Mesodermal cell (in vitro differentiated cells): ENCODE results near the gene PCDHA11.
"Not testable (repeated sequence)": the region's sequence is repeated elsewhere in the genome, so short reads cannot be mapped to it uniquely, and the experiment has no call there.

Source experiments
- H3K27ac ChIP-seq: 2 replicates; pipeline ENCODE4 v1.7.0; 2013; ENCODE audit warnings: mild to moderate bottlenecking, low read depth, low read length, moderate library complexity; ENCODE audit not compliant: severe bottlenecking
- H3K36me3 ChIP-seq: 2 replicates; pipeline ENCODE4 v1.7.1; 2013; ENCODE audit warnings: mild to moderate bottlenecking, low read length, moderate library complexity; ENCODE audit not compliant: control insufficient read depth, insufficient read depth
- H3K4me1 ChIP-seq: one replicate; pipeline ENCODE4 v1.7.1; 2013; ENCODE audit warnings: mild to moderate bottlenecking, low read length; ENCODE audit not compliant: insufficient read depth, control insufficient read depth, poor library complexity, severe bottlenecking
- H3K4me3 ChIP-seq: 2 replicates; pipeline ENCODE4 v1.7.0; 2013; ENCODE audit warnings: low read length, control low read depth, mild to moderate bottlenecking; ENCODE audit not compliant: insufficient read depth, poor library complexity, severe bottlenecking; ENCODE audit errors: extremely low read depth
- H3K9me3 ChIP-seq: 2 replicates; pipeline ENCODE4 v1.7.1; 2013; ENCODE audit warnings: mild to moderate bottlenecking, low read length, moderate library complexity; ENCODE audit not compliant: control insufficient read depth
- WGBS, 2 experiments: methylation state at CpG; one replicate each; pipeline ENCODE4 v1.1.5; 2013; ENCODE audit warnings: missing lambda C conversion rate in 2 of 2; ENCODE audit not compliant: insufficient coverage in 2 of 2; 5-methylcytosine and 5-hydroxymethylcytosine counted together

PCDHA11 gene

DNA sequence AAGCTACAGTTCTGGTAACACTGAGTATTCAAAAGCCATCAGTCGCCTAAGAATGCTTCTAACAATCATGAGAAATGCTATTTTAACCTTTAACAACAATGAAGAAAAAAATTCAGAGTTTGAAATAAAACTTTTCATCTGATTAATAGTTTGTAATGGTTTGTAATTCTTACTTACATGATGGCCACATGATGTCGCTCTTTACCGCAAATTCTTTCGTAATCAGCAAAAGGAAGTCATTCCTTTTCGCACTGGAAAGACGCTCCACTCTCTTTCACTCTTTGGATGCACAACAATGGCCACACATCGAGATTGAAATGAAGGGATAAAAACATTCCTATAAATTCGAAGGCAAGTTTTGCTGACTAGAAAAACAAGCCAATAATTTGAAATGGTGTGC, 34.8 kb upstream of the PCDHA11 start, which contains the start of gene PCDHA7:
TSS of gene PCDHA7 (plus strand) at position 277 of the 400 bp plus-strand sequence. CDS start at position 392, 115 bp downstream.
- Histone ChIP-seq H3K9me3 (peaks cover 6% of the 10 kb centered on the region), H3K4me3 (no peak within 1 kb of the TSS), H3K4me1 (no peaks in the 10 kb centered on the region), H3K36me3 (no peaks in the 10 kb centered on the region), H3K27ac (no peak within 1 kb of the TSS)
- 89 to 100% methylated on average over 3 to 7 of the region's 8 CpGs for WGBS, 2 experiments

DNA sequence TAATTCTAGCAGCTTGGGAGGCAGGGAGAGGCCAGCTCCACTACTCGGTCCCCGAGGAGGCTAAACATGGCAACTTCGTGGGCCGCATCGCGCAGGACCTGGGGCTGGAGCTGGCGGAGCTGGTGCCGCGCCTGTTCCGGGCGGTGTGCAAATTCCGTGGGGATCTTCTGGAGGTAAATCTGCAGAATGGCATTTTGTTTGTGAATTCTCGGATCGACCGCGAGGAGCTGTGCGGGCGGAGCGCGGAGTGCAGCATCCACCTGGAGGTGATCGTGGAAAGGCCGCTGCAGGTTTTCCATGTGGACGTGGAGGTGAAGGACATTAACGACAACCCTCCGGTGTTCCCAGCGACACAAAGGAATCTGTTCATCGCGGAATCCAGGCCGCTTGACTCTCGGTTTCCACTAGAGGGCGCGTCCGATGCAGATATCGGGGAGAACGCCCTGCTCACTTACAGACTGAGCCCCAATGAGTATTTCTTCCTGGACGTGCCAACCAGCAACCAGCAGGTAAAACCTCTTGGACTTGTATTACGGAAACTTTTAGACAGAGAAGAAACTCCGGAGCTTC, 34.2 kb upstream of the PCDHA11 start:
- H3K4me1 ChIP-seq, H3K9me3 ChIP-seq, H3K4me3 ChIP-seq, H3K27ac ChIP-seq, H3K36me3 ChIP-seq: not testable (repeated sequence)
- WGBS, 2 experiments: 92 to 99% methylated on average over 7 to 23 of the region's 38 CpGs

DNA sequence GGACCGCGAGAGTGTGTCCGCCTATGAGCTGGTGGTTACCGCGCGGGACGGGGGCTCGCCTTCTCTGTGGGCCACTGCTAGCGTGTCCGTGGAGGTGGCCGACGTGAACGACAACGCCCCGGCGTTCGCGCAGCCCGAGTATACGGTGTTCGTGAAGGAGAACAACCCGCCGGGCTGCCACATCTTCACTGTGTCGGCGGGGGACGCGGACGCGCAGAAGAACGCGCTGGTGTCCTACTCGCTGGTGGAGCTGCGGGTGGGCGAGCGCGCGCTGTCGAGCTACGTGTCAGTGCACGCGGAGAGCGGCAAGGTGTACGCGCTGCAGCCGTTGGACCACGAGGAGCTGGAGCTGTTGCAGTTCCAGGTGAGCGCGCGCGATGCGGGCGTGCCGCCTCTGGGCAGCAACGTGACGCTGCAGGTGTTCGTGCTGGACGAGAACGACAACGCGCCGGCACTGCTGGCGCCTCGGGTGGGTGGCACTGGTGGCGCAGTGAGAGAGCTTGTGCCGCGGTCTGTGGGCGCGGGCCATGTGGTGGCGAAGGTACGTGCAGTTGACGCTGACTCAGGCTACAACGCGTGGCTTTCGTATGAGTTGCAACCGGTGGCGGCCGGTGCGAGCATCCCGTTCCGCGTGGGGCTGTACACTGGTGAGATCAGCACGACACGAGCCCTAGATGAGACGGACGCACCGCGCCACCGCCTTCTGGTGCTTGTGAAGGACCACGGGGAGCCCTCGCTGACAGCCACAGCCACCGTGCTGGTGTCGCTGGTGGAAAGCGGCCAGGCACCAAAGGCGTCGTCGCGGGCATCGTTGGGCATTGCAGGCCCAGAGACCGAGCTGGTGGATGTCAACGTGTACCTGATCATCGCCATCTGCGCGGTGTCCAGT, 32.9 kb upstream of the PCDHA11 start:
- H3K4me1 ChIP-seq: no peaks in the 10 kb centered on the region
- H3K27ac ChIP-seq: no peak overlapping the region
- H3K4me3 ChIP-seq: no peak overlapping the region
- 96 to 97% methylated on average over 75 to 103 of the region's 103 CpGs for WGBS, 2 experiments
- H3K36me3 ChIP-seq: no peaks in the 10 kb centered on the region
- H3K9me3 ChIP-seq: peaks cover 6% of the 10 kb centered on the region

DNA sequence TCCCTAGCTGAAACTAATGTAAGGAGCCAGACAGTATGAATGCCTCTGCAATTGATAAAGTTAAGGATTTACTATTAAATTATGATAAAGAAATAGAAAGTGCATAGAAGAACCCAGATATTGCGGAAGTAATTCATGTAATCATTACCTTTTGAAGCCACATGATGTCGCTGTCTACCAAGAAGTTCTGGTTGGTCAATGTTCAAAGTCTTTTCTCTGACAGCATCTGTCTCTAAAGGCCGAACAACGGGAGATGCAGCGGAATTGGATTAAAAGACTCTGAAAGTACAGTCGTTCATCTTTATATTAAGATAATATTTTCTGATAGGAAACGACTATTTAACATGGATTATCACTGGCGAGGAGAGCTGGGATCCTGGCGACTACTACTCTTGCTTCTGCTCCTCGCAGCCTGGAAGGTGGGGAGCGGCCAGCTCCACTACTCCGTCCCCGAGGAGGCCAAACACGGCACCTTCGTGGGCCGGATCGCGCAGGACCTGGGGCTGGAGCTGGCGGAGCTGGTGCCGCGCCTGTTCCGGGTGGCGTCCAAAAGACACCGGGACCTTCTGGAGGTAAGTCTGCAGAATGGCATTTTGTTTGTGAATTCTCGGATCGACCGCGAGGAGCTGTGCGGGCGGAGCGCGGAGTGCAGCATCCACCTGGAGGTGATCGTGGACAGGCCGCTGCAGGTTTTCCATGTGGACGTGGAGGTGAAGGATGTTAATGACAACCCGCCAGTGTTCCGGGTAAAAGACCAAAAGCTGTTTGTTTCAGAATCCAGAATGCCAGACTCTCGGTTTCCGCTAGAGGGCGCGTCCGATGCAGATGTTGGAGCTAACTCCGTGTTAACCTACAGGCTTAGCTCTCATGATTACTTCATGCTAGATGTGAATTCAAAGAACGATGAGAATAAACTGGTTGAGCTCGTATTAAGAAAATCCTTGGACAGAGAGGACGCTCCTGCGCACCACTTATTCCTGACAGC, 27.5 kb upstream of the PCDHA11 start, which contains the start of gene PCDHA8:
TSS of gene PCDHA8 (plus strand) at position 210 of the 985 bp plus-strand sequence. CDS start at position 345, 135 bp downstream.
- H3K9me3 ChIP-seq: no peaks in the 10 kb centered on the region
- H3K4me1 ChIP-seq: no peaks in the 10 kb centered on the region
- H3K36me3 ChIP-seq: no peaks in the 10 kb centered on the region
- 81 to 84% methylated on average over 31 to 34 of the region's 47 CpGs for WGBS, 2 experiments
- H3K27ac ChIP-seq: no peak within 1 kb of the TSS
- peak within 1 kb of the TSS; percentile 19 for H3K4me3 ChIP-seq

DNA sequence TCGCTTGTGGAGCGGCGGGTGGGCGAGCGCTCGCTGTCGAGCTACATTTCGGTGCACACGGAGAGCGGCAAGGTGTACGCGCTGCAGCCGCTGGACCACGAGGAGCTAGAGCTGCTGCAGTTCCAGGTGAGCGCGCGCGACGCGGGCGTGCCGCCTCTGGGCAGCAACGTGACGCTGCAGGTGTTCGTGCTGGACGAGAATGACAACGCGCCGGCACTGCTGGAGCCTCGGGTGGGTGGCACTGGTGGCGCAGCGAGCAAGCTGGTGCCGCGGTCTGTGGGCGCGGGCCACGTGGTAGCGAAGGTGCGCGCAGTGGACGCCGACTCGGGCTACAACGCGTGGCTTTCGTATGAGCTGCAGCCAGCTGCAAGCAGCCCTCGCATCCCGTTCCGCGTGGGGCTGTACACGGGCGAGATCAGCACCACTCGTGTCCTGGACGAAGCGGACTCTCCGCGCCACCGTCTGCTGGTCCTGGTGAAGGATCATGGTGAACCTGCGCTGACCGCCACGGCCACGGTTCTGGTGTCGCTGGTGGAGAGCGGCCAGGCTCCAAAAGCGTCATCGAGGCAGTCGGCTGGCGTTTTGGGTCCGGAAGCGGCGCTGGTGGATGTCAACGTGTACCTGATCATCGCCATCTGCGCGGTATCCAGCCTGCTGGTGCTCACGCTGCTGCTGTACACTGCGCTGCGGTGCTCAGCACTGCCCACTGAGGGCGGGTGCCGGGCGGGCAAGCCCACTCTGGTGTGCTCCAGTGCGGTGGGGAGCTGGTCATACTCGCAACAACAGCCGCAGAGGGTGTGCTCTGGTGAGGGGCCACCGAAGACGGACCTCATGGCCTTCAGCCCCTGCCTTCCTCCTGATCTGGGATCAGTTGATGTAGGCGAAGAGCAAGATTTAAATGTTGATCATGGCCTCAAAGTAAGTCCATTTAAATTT, 25.7 kb upstream of the PCDHA11 start:
- Histone ChIP-seq H3K9me3 (no peaks in the 10 kb centered on the region), H3K4me1 (no peaks in the 10 kb centered on the region), H3K4me3 (no peak overlapping the region), H3K27ac (no peak overlapping the region), H3K36me3 (no peaks in the 10 kb centered on the region)
- 95 to 96% methylated on average over 78 to 83 of the region's 87 CpGs for WGBS, 2 experiments

DNA sequence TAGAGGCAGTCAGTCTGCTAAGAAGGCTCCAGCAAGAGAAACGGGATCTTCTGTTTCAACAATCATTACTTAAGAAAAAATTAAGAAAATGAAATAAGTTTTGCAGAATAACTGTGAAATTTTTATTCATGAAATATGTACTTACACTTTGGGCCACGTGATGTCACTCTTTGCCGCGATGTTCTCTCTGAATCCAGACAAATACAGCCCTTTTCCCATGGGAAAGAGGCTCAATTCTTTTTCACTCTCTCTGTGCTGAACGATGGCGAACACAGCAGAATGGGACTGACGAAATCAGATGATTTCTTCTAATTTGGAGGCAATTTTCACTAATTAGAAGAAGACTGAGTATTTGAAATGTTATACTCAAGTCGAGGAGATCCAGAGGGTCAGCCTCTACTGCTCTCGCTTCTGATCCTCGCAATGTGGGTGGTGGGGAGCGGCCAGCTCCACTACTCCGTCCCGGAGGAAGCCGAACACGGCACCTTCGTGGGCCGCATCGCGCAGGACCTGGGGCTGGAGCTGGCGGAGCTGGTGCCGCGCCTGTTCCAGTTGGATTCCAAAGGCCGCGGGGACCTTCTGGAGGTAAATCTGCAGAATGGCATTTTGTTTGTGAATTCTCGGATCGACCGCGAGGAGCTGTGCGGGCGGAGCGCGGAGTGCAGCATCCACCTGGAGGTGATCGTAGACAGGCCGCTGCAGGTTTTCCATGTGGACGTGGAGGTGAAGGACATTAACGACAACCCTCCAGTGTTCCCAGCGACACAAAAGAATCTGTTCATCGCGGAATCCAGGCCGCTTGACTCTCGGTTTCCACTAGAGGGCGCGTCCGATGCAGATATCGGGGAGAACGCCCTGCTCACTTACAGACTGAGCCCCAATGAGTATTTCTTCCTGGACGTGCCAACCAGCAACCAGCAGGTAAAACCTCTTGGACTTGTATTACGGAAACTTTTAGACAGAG, 20.3 kb upstream of the PCDHA11 start, which contains the start of gene PCDHA9:
TSS of gene PCDHA9 (plus strand) at position 244 of the 964 bp plus-strand sequence. CDS start at position 358, 114 bp downstream.
- not testable (repeated sequence) for H3K4me3 ChIP-seq, H3K27ac ChIP-seq, H3K36me3 ChIP-seq, H3K9me3 ChIP-seq, H3K4me1 ChIP-seq
- WGBS, 2 experiments: 89 to 95% methylated on average over 21 to 27 of the region's 48 CpGs

DNA sequence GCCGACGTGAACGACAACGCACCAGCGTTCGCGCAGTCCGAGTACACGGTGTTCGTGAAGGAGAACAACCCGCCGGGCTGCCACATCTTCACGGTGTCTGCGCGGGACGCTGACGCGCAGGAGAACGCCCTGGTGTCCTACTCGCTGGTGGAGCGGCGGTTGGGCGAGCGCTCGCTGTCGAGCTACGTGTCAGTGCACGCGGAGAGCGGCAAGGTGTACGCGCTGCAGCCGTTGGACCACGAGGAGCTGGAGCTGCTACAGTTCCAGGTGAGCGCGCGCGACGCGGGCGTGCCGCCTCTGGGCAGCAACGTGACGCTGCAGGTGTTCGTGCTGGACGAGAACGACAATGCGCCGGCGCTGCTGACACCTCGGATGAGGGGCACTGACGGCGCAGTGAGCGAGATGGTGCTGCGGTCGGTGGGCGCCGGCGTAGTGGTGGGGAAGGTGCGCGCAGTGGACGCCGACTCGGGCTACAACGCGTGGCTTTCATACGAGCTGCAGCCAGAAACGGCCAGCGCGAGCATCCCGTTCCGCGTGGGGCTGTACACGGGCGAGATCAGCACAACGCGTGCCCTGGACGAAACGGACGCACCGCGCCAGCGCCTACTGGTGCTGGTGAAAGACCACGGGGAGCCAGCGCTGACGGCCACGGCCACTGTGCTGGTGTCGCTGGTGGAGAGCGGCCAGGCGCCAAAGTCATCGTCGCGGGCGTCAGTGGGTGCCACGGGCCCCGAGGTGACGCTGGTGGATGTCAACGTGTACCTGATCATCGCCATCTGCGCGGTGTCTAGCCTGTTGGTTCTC, 18.7 kb upstream of the PCDHA11 start:
- H3K4me3 ChIP-seq, H3K27ac ChIP-seq, H3K36me3 ChIP-seq, H3K4me1 ChIP-seq, H3K9me3 ChIP-seq: not testable (repeated sequence)
- WGBS, 2 experiments: 96 to 97% methylated on average over 83 to 101 of the region's 101 CpGs

DNA sequence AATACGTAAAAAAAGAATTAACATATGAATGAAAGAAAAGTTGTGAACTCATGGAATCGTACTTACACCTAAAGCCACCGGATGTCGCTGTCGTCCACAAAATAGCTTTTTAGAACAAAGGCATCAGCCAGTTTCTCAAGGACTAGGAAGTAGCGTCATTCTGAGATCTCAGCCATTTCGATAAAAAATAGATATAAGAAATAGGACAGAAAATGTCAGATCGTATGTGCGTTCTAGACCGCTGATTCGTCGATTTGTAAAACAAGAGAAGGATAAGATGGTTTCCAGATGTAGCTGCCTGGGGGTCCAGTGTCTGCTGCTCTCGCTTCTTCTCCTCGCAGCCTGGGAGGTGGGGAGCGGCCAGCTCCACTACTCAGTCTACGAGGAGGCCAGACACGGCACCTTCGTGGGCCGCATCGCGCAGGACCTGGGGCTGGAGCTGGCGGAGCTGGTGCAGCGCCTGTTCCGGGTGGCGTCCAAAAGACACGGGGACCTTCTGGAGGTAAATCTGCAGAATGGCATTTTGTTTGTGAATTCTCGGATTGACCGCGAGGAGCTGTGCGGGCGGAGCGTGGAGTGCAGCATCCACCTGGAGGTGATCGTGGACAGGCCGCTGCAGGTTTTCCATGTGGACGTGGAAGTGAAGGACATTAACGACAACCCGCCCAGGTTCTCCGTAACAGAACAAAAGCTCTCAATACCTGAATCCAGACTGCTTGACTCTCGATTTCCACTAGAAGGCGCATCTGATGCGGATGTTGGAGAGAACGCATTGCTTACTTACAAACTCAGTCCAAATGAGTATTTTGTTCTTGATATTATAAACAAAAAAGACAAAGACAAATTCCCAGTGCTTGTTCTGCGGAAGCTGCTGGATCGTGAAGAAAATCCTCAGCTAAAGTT, 12.7 kb upstream of the PCDHA11 start, which contains the start of gene PCDHA10:
TSS of gene PCDHA10 (plus strand) at position 126 of the 903 bp plus-strand sequence. CDS start at position 278, 152 bp downstream.
- WGBS, 2 experiments: 89 to 94% methylated on average over 38 to 40 of the region's 44 CpGs
- Histone ChIP-seq H3K4me3 (no peak within 1 kb of the TSS), H3K9me3 (peaks cover 3% of the 10 kb centered on the region), H3K4me1 (no peaks in the 10 kb centered on the region), H3K27ac (no peak within 1 kb of the TSS), H3K36me3 (peaks cover 2% of the 10 kb centered on the region)
